Panc1 (cell line): ENCODE measurements around the gene NECTIN1.

Experiments
- CTCF ChIP-seq: fragments of 450-650 bp; IDR thresholded peaks from 2 replicates; pipeline ENCODE4 v1.5.1; 2017; ENCODE audit warnings: mild to moderate bottlenecking
- REST ChIP-seq, 2 experiments: IDR thresholded peaks; 2 replicates each; pipeline ENCODE4 v1.6.1; 2011 to 2012; ENCODE audit warnings: low read depth in 2 of 2, control low read depth in 1 of 2, low read length in 1 of 2, mild to moderate bottlenecking in 1 of 2, moderate library complexity in 1 of 2; ENCODE audit not compliant: insufficient read depth in 1 of 2
- TCF7L2 ChIP-seq: IDR thresholded peaks from 2 replicates; pipeline ENCODE4 v1.6.1; 2011; ENCODE audit warnings: mild to moderate bottlenecking, low read depth, low read length, inconsistent platforms

GRCh38 chr11:119691020-119691666, 37.9 kb downstream of the NECTIN1 start:
- TF ChIP-seq CTCF (no peak), TCF7L2 (no peak), REST (IDR thresholded peaks at IDR 0.05; ENCODE audit: insufficient read depth in 1 of 2, low read depth in 2 of 2, low read length in 1 of 2) (no peak)
